Uterus (tissue), 2 donors: ENCODE measurements around the gene LIPN.

ENCODE experiments used
- POLR2A ChIP-seq, 2 donors: fragments of 450-650 bp; IDR thresholded peaks; one replicate each; pipeline ENCODE4 v1.6.1; 2016; ENCODE audit warnings: antibody characterized with exemption in 2 of 2, mild to moderate bottlenecking in 1 of 2, moderate library complexity in 1 of 2
- TF ChIP-seq, protein P1 (sequence below), 4 experiments: fragments of 200-600 bp in 2 of 4; fragments of 450-650 bp in 2 of 4; sonication (generic) in 2 of 4; IDR thresholded peaks; one replicate each; pipeline ENCODE4 v1.5.1; 2016 to 2019; ENCODE audit warnings: antibody characterized with exemption in 4 of 4, mild to moderate bottlenecking in 2 of 4, moderate library complexity in 1 of 4

DNA sequence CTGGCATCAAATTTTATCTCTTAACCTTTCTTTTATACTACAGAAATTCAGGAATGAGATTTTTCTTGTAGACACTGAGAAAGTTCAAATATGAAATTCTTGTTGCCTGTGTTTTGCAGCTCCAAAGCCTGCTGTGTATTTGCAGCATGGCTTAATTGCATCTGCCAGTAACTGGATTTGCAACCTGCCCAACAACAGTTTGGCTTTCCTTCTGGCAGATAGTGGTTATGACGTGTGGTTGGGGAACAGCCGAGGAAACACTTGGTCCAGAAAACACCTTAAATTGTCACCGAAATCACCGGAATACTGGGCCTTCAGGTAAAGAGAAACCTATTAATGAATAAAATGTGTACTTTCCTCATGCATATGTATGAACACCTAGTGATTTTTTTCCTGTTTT lies 29.0 kb upstream of the LIPN start:
- TF ChIP-seq, protein P1, sequence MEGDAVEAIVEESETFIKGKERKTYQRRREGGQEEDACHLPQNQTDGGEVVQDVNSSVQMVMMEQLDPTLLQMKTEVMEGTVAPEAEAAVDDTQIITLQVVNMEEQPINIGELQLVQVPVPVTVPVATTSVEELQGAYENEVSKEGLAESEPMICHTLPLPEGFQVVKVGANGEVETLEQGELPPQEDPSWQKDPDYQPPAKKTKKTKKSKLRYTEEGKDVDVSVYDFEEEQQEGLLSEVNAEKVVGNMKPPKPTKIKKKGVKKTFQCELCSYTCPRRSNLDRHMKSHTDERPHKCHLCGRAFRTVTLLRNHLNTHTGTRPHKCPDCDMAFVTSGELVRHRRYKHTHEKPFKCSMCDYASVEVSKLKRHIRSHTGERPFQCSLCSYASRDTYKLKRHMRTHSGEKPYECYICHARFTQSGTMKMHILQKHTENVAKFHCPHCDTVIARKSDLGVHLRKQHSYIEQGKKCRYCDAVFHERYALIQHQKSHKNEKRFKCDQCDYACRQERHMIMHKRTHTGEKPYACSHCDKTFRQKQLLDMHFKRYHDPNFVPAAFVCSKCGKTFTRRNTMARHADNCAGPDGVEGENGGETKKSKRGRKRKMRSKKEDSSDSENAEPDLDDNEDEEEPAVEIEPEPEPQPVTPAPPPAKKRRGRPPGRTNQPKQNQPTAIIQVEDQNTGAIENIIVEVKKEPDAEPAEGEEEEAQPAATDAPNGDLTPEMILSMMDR (IDR thresholded peaks at IDR 0.05), result no peak
- no peak for TF ChIP-seq POLR2A (IDR thresholded peaks at IDR 0.05)
